K562 (cell line): ENCODE data around the gene RNF217. TPM values are rescaled to one million over a fixed set of nuclear protein-coding genes. Genes with fewer than 3 reads are reported as not detected.

Experiments used
- BCOR ChIP-seq: fragments of 450-650 bp; IDR thresholded peaks from 2 replicates; pipeline ENCODE4 v1.6.1; 2016
- CEBPB ChIP-seq: fragments of 450-650 bp; IDR thresholded peaks from 2 replicates; pipeline ENCODE4 v1.6.1; 2016; ENCODE audit warnings: missing genetic modification characterization, missing compliant biosample characterization
- CREB1 ChIP-seq, 2 experiments: sonication (generic) in 1 of 2; formaldehyde crosslinking in 1 of 2; IDR thresholded peaks; 2 replicates each; pipeline versions ENCODE4 v1.6.1 to v1.8.0; 2012 to 2022; ENCODE audit warnings: inconsistent platforms in 1 of 2, mild to moderate bottlenecking in 1 of 2, missing genetic modification reagents in 1 of 2, moderate library complexity in 1 of 2
- CREM ChIP-seq: IDR thresholded peaks from 2 replicates; pipeline ENCODE4 v1.6.1; 2014; ENCODE audit warnings: antibody characterized with exemption, low read depth
- DPF2 ChIP-seq: fragments of 450-650 bp; IDR thresholded peaks from 2 replicates; pipeline ENCODE4 v1.6.1; 2016
- NRF1 ChIP-seq, 2 experiments: fragments of 450-650 bp; IDR thresholded peaks in 1 of 2; conservative IDR thresholded peaks in 1 of 2; 2 replicates each; pipeline ENCODE4 v1.6.1; 2014; ENCODE audit warnings: mild to moderate bottlenecking in 2 of 2
- PRMT5 ChIP-seq: sonication (generic); formaldehyde crosslinking; IDR thresholded peaks from 2 replicates; pipeline ENCODE4 v1.5.0; 2020; ENCODE audit warnings: missing genetic modification reagents
- RCOR1 ChIP-seq, 2 experiments: IDR thresholded peaks; 2 replicates each; pipeline ENCODE4 v1.6.1; 2012; ENCODE audit warnings: low read depth in 2 of 2, low read length in 2 of 2, borderline replicate concordance in 1 of 2, improper control_type of control experiment in 1 of 2
- SMARCE1 ChIP-seq: fragments of 450-650 bp; IDR thresholded peaks from 2 replicates; pipeline ENCODE4 v1.7.1; 2016; ENCODE audit warnings: mild to moderate bottlenecking
- THRB ChIP-seq: fragments of 450-650 bp; formaldehyde crosslinking; conservative IDR thresholded peaks from 2 replicates; pipeline ENCODE4 v1.4.0; 2022; ENCODE audit warnings: mild to moderate bottlenecking, missing genetic modification characterization
- TOE1 ChIP-seq, 2 experiments: fragments of 450-650 bp in 1 of 2; sonication (generic) in 1 of 2; formaldehyde crosslinking in 1 of 2; IDR thresholded peaks; 2 replicates each; pipeline versions ENCODE4 v1.7.1 to v1.8.0; 2016 to 2022; ENCODE audit warnings: borderline replicate concordance in 2 of 2, mild to moderate bottlenecking in 2 of 2, antibody characterized with exemption in 1 of 2, inconsistent platforms in 1 of 2, low read depth in 1 of 2, missing genetic modification reagents in 1 of 2, moderate library complexity in 1 of 2
- ZBTB34 ChIP-seq: fragments of 250-450 bp; sonication (Bioruptor Pico); IDR thresholded peaks from 2 replicates; pipeline ENCODE4 v1.8.0; 2021; ENCODE audit warnings: mild to moderate bottlenecking, moderate library complexity
- ZEB2 ChIP-seq: fragments of 450-650 bp; IDR thresholded peaks from 2 replicates; pipeline ENCODE4 v1.6.1; 2016
- ZNF3 ChIP-seq: fragments of 250-450 bp; sonication (Bioruptor Pico); IDR thresholded peaks from 2 replicates; pipeline ENCODE4 v1.5.0; 2021; ENCODE audit warnings: mild to moderate bottlenecking, moderate library complexity
- ZNF354B ChIP-seq: fragments of 250-450 bp; sonication (Bioruptor Pico); IDR thresholded peaks from 2 replicates; pipeline ENCODE4 v1.4.0; 2020
- polyA plus RNA-seq, 8 experiments: library from polyadenylated mRNA; depleted of rRNA in 4 of 8; stranded (reverse) in 5 of 8; unstranded in 3 of 8; fragments of >200 nt; fragmentation: Nextera tagmentation in 2 of 8; fragmentation: Illumina TruSeq in 1 of 8; extraction: Ambion mirVana in 2 of 8; extraction: Trizol in 1 of 8; gene quantifications; 2 replicates each; pipeline versions ENCODE4 v1.2.1 to v1.2.3, GENCODE V29; 2011 to 2014; ENCODE audit warnings: inconsistent platforms in 1 of 8, missing spikeins in 1 of 8
- total RNA-seq, 7 experiments: library from RNA; depleted of rRNA in 6 of 7; stranded (reverse); fragments of >200 nt in 6 of 7; fragmentation: Illumina TruSeq in 2 of 7; extraction: Trizol in 2 of 7; gene quantifications; 2 replicates each; pipeline versions ENCODE4 v1.2.1 to v1.2.3, GENCODE V29; 2011 to 2021; ENCODE audit warnings: low replicate concordance in 1 of 7
- TF ChIP-seq, protein P1 (sequence below): sonication (generic); formaldehyde crosslinking; IDR thresholded peaks from 2 replicates; pipeline ENCODE4 v1.8.1; 2023; ENCODE audit warnings: mild to moderate bottlenecking, missing genetic modification reagents
- TF ChIP-seq, protein P2 (sequence below): sonication (generic); formaldehyde crosslinking; IDR thresholded peaks from 2 replicates; pipeline ENCODE4 v1.8.1; 2022; ENCODE audit warnings: missing genetic modification reagents

The RNF217 gene
- total and polyA plus RNA-seq, 9 of the 15 experiments (the other 6 are each of a cell fraction or from before 2014, with no cell fraction given), result 2.9 to 25.6 (median 12.0) TPM

GRCh38 chr6:125100074-125100652 is 137.9 kb downstream of the RNF217 start (continued):
- TF ChIP-seq, protein P1, sequence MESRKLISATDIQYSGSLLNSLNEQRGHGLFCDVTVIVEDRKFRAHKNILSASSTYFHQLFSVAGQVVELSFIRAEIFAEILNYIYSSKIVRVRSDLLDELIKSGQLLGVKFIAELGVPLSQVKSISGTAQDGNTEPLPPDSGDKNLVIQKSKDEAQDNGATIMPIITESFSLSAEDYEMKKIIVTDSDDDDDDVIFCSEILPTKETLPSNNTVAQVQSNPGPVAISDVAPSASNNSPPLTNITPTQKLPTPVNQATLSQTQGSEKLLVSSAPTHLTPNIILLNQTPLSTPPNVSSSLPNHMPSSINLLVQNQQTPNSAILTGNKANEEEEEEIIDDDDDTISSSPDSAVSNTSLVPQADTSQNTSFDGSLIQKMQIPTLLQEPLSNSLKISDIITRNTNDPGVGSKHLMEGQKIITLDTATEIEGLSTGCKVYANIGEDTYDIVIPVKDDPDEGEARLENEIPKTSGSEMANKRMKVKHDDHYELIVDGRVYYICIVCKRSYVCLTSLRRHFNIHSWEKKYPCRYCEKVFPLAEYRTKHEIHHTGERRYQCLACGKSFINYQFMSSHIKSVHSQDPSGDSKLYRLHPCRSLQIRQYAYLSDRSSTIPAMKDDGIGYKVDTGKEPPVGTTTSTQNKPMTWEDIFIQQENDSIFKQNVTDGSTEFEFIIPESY (CRISPR knock-in tag), result no peak
- no peak for TF ChIP-seq ZNF354B
- TF ChIP-seq ZNF3 (CRISPR knock-in tag), result no peak
- TF ChIP-seq SMARCE1, result 0 out of 2 replicates have a peak, but pooled peaks have one; percentile 7
- no peak for TF ChIP-seq CREB1 (IDR thresholded peaks at IDR 0.05)
- no peak for TF ChIP-seq CREB1 (CRISPR knock-in tag; IDR thresholded peaks at IDR 0.05)
- no peak for TF ChIP-seq THRB (CRISPR knock-in tag)
- TF ChIP-seq PRMT5 (CRISPR knock-in tag), result no peak
- TF ChIP-seq ZEB2, result no peak
- no peak for TF ChIP-seq ZBTB34
- TF ChIP-seq CEBPB (tag), result peak; percentile 70
- TF ChIP-seq DPF2, result 0 out of 2 replicates have a peak, but pooled peaks have one; percentile 5
- TF ChIP-seq TOE1 (IDR thresholded peaks at IDR 0.05; ENCODE audit: borderline replicate concordance), result no peak
- no peak for TF ChIP-seq TOE1 (CRISPR knock-in tag; IDR thresholded peaks at IDR 0.05; ENCODE audit: borderline replicate concordance, low read depth)
- TF ChIP-seq RCOR1 (IDR thresholded peaks at IDR 0.05; ENCODE audit: borderline replicate concordance in 1 of 2, low read depth in 2 of 2, low read length in 2 of 2), result peak in 1 of 2 experiments; percentile 49; a peak in 2 of 4 replicates
- no peak for TF ChIP-seq CREM
- TF ChIP-seq, protein P2, sequence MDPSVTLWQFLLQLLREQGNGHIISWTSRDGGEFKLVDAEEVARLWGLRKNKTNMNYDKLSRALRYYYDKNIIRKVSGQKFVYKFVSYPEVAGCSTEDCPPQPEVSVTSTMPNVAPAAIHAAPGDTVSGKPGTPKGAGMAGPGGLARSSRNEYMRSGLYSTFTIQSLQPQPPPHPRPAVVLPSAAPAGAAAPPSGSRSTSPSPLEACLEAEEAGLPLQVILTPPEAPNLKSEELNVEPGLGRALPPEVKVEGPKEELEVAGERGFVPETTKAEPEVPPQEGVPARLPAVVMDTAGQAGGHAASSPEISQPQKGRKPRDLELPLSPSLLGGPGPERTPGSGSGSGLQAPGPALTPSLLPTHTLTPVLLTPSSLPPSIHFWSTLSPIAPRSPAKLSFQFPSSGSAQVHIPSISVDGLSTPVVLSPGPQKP (CRISPR knock-in tag), result no peak
- TF ChIP-seq NRF1 (conservative IDR thresholded peaks at IDR 0.05 in 1 of 2, IDR thresholded peaks at IDR 0.05 in 1 of 2), result peak; percentile 31 to 59; a peak in 3 of 4 replicates
- peak; percentile 92 for TF ChIP-seq BCOR
